Ishikawa (cell line): ENCODE measurements around the gene MIA2.

Experiments
- CREB1 ChIP-seq: IDR thresholded peaks from 2 replicates; pipeline ENCODE4 v1.6.1; 2012; ENCODE audit warnings: low read depth
- EGR1 ChIP-seq: IDR thresholded peaks from 2 replicates; pipeline ENCODE4 v1.6.1; 2012
- EP300 ChIP-seq: IDR thresholded peaks from 2 replicates; pipeline ENCODE4 v1.6.1; 2012; ENCODE audit warnings: borderline replicate concordance
- FOXM1 ChIP-seq: IDR thresholded peaks from 2 replicates; pipeline ENCODE4 v1.6.1; 2012; ENCODE audit warnings: low read depth, borderline replicate concordance
- MAX ChIP-seq: IDR thresholded peaks from 2 replicates; pipeline ENCODE4 v1.6.1; 2012
- RAD21 ChIP-seq: IDR thresholded peaks from 2 replicates; pipeline ENCODE4 v1.6.1; 2012; ENCODE audit warnings: low read depth
- REST ChIP-seq: IDR thresholded peaks from 2 replicates; pipeline ENCODE4 v1.6.1; 2012; ENCODE audit warnings: low read depth, mild to moderate bottlenecking
- TAF1 ChIP-seq: IDR thresholded peaks from 2 replicates; pipeline ENCODE4 v1.6.1; 2012; ENCODE audit warnings: low read depth, mild to moderate bottlenecking
- YY1 ChIP-seq: IDR thresholded peaks from 2 replicates; pipeline ENCODE4 v1.6.1; 2012; ENCODE audit warnings: low read depth

DNA sequence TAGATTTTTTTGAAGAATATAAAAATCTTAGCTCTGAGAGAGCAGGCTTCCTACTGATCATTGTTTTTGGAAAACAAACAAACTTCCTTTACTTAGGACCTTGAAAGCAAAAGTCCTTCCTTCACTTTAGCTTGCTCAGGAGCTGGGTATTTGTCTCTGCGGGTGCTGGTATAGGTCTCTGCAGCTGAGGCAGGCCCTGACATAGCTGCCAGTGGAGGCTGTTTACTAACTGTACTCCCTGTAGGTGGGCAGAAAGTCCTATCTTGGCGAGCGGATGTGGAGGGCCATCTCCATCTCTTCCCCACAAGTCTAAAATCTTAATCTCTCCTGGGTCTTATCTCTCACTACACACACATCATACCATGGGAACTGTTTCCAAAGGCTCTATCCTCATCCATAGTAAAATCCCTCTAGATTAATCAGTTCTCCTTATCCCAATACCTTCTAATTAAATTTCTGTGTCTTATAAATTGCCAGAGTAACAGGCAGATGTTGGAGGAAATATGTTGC is 4.1 kb upstream of the MIA2 start:
- TF ChIP-seq YY1, result no peak
- TF ChIP-seq FOXM1, result no peak
- no peak for TF ChIP-seq RAD21
- no peak for TF ChIP-seq REST
- TF ChIP-seq TAF1, result no peak
- no peak for TF ChIP-seq CREB1
- no peak for TF ChIP-seq EP300
- no peak for TF ChIP-seq MAX
- no peak for TF ChIP-seq EGR1
